Liver (tissue), 3 donors: ENCODE results near the gene SMYD3.

Source experiments
- ATF3 ChIP-seq: IDR thresholded peaks from 2 replicates; pipeline ENCODE4 v1.6.1; 2016; ENCODE audit warnings: antibody characterized with exemption
- CTCF ChIP-seq: fragments of 150-350 bp; IDR thresholded peaks from 2 replicates; pipeline ENCODE4 v1.5.1; 2017; ENCODE audit warnings: improper control_type of control experiment, low read depth, low read length; ENCODE audit not compliant: missing input control
- EGR1 ChIP-seq, 2 donors: IDR thresholded peaks; 2 replicates each; pipeline ENCODE4 v1.6.1; 2016 to 2018; ENCODE audit warnings: antibody characterized with exemption in 2 of 2, low read depth in 2 of 2
- FOXA1 ChIP-seq: IDR thresholded peaks from 2 replicates; pipeline ENCODE4 v1.6.1; 2016; ENCODE audit warnings: antibody characterized with exemption
- GABPA ChIP-seq, 2 donors: IDR thresholded peaks in 1 of 2; conservative IDR thresholded peaks in 1 of 2; 2 replicates each; pipeline ENCODE4 v1.6.1; 2016; ENCODE audit warnings: antibody characterized with exemption in 2 of 2, mild to moderate bottlenecking in 1 of 2, moderate library complexity in 1 of 2
- JUND ChIP-seq, 2 donors: IDR thresholded peaks; 2 replicates each; pipeline ENCODE4 v1.6.1; 2016; ENCODE audit warnings: antibody characterized with exemption in 2 of 2
- MAX ChIP-seq: IDR thresholded peaks from 2 replicates; pipeline ENCODE4 v1.6.1; 2016; ENCODE audit warnings: antibody characterized with exemption
- REST ChIP-seq: IDR thresholded peaks from 2 replicates; pipeline ENCODE4 v1.6.1; 2016; ENCODE audit warnings: antibody characterized with exemption, mild to moderate bottlenecking
- SP1 ChIP-seq: IDR thresholded peaks from 2 replicates; pipeline ENCODE4 v1.6.1; 2018; ENCODE audit warnings: antibody characterized with exemption, mild to moderate bottlenecking
- TAF1 ChIP-seq: conservative IDR thresholded peaks from 2 replicates; pipeline ENCODE4 v1.6.1; 2016; ENCODE audit warnings: antibody characterized with exemption, mild to moderate bottlenecking
- YY1 ChIP-seq: IDR thresholded peaks from 2 replicates; pipeline ENCODE4 v1.6.1; 2016; ENCODE audit warnings: antibody characterized with exemption, mild to moderate bottlenecking
- ZBTB33 ChIP-seq: IDR thresholded peaks from 2 replicates; pipeline ENCODE4 v1.6.1; 2016; ENCODE audit warnings: antibody characterized with exemption
- donor health status: healthy.
- donor health status: healthy.

- TF ChIP-seq CTCF (no peak), TAF1 (no peak), ZBTB33 (no peak), SP1 (no peak), GABPA (IDR thresholded peaks at IDR 0.05 in 1 of 2, conservative IDR thresholded peaks at IDR 0.05 in 1 of 2) (no peak), MAX (no peak), YY1 (no peak), ATF3 (no peak), REST (no peak), JUND (IDR thresholded peaks at IDR 0.05) (no peak), FOXA1 (no peak), EGR1 (IDR thresholded peaks at IDR 0.05; ENCODE audit: low read depth in 2 of 2) (no peak)
Measured at GRCh38 chr1:246037832-246038231, 469.2 kb downstream of the SMYD3 start.
